HG03342 (cell line): ENCODE measurements around the gene LCN12.

Source experiments
- ATAC-seq: cut with Tn5 transposase; IDR thresholded peaks from one replicate; pipeline ENCODE4 v1.9.1; 2021; ENCODE audit warnings: mild to moderate bottlenecking, moderate library complexity; ENCODE audit not compliant: unreplicated experiment

Gene LCN12

DNA sequence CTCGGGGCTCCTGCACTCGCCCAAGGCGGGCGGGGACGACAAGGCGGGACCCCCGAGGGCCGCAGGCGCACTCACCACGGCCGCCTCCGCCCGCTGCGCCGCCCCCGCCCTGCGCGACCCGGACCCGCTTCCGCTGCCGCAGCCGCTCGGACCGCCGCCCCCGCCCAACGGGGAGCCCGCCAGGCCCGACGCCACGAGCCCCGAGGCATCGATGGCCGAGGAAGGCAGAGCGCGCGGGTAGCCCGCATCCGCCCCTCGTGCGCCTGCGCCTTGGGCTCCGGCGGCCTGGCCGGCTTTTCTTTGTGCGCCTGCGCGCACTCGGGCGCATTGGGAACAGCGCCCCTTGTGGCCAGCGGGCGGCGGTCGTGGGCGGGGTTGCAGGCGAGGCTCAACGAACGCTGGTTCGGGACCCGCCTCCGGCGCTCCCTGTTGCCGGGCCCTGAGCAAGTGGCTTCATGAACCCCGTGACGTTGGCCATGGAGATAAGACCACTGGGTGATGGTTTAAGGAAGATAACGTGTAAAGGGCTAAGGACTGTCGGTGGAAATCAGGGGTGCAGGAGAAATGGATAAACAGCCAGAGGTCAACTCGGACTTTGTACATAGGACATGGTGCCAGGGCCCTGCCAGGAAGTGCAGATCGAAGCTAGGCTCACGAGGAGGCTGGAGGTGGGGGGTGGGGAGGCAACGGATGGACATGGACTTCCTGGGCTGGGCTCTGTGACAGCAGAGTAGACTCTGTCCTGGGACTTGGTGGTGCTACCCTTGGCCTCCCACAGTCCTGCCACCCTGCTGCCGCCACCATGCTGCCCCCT lies 7.3 kb upstream of the LCN12 start, which contains the start of the genes C8G and FBXW5:
C8G (plus strand) TSS at position 725 of the 814 bp plus-strand sequence; CDS start at position 803, 78 bp downstream.
FBXW5 (minus strand) TSS at position 220 of the 814 bp plus-strand sequence. CDS start 655 bp downstream, outside the sequence.
- ATAC-seq = peak; percentile 65

DNA sequence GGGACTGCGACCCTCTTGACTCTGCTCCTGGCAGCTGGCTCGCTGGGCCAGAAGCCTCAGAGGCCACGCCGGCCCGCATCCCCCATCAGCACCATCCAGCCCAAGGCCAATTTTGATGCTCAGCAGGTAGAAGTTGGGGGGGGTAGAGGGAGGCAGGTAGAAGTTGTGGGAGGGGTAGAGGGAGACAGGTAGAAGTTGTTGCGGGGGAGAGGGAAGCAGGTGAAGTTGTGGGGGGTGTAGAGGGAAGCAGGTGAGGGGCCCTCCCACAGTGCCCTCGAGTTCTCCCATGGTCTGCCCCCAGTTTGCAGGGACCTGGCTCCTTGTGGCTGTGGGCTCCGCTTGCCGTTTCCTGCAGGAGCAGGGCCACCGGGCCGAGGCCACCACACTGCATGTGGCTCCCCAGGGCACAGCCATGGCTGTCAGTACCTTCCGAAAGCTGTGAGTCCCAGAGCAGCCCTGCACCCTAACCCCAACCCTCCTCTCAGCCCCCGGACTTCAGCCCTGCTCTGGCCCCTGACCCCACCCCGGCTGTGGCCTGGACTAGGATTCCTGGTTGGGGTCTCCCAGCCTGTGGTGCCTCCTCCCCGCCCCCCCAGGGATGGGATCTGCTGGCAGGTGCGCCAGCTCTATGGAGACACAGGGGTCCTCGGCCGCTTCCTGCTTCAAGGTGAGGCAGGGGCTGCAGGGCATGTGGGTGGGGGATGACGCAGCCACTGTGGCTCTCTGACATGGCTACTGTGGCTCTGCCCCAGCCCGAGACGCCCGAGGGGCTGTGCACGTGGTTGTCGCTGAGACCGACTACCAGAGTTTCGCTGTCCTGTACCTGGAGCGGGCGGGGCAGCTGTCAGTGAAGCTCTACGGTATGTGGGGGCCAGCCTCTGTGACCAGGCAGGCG lies 6.5 kb upstream of the LCN12 start:
- no peak for ATAC-seq

GRCh38 chr9:136946228-136947027 lies 5.6 kb upstream of the LCN12 start:
- no peak for ATAC-seq

GRCh38 chr9:136947028-136947891 lies 4.8 kb upstream of the LCN12 start:
- no peak for ATAC-seq

GRCh38 chr9:136947955-136948510 lies 4.0 kb upstream of the LCN12 start:
- no peak for ATAC-seq

DNA sequence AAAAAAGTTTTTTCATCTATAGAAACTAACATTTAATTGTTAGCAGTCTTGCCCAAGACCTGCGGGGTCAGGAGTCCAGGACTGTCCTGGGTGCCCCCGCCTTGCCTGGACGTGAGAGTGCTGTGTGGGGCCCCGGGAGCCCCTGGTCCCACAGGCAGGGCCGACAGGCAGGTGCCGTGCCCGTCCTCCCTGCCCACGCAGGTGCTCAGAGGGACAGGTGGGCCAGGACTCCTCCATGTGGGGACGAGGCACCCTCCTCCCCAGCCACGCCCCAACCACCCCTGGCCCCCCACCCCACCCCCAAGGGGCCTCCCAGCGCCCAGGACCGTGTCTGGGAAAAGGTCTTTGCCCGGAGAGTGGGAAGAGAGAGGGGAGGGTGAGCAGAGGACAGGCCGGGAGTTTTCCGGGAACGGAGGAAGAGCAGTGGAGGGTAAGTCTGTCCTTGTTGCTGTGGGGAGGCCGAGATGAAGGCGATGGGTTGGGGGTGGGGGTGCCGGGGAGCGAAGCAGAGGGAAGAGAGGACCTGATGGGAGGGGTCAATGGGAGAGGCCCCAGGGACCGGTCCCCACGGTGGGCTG lies 2.7 kb upstream of the LCN12 start:
- no peak for ATAC-seq

- peak; percentile 83 for ATAC-seq
Observed at GRCh38 chr9:136949817-136950655, 2.0 kb upstream of the LCN12 start.

GRCh38 chr9:136950656-136951276 lies 1.3 kb upstream of the LCN12 start:
- ATAC-seq = no peak

- ATAC-seq = no peak
Observed at GRCh38 chr9:136952321-136952850, 313 bp downstream of the LCN12 start.

GRCh38 chr9:136952876-136953770 lies 1.1 kb downstream of the LCN12 start:
- no peak for ATAC-seq

DNA sequence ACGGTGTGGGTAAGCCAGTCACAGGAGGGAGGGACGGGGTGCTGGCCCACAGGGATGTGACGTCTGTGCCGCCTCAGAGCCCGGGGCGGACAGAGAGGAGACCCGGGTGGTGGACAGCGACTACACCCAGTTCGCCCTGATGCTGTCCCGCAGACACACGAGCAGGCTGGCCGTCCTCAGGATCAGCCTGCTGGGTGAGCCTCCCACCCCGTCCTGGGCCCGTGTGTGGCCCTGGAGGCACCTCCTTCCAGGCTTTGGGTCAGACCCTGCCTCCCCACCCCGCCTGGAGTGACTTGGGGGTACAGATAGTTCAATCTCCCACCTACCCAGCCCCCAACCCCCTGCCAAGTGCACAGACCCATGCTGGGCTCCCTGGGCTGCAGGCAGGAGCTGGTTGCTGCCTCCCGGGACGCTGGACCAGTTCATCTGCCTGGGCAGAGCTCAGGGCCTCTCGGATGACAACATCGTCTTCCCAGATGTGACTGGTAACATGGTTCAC lies 1.7 kb downstream of the LCN12 start:
- ATAC-seq = no peak

GRCh38 chr9:136954270-136955083 lies 2.4 kb downstream of the LCN12 start:
- no peak for ATAC-seq

DNA sequence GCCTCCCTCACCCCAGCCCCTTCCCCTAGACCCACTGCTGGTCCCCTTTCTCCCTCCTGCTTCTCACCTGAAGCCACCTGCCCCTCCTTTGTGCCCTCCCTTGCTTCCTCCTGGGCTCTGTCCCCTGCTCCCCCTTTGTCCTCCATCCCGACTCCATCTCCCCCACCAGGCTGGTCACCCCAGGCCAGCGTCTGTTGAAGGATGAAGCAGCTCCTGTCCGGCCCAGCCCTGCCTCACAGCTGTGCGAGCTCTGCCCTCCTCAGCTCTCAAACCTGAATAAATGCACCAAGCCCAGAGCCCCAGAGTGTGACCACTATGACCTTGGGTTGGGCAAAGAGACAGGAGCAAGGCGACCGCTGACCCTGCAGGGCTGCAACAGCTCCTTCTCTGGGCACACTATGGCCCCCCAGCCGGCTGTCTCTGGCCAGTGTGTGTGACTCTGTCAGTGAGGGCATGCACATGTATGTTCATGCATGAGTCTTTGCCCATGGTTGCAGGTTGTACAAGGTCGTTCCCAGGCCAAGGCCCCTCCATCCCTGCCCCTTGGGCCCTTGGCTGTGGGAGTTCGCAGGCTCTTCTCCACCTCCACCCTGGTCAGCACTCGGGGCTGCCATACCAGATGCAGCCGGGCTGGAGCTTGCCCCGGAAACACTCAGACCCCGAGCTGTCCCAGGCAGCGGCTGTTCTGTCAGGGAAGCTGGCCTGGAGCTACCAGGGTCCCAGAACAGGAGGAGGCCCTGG lies 3.3 kb downstream of the LCN12 start:
- no peak for ATAC-seq

DNA sequence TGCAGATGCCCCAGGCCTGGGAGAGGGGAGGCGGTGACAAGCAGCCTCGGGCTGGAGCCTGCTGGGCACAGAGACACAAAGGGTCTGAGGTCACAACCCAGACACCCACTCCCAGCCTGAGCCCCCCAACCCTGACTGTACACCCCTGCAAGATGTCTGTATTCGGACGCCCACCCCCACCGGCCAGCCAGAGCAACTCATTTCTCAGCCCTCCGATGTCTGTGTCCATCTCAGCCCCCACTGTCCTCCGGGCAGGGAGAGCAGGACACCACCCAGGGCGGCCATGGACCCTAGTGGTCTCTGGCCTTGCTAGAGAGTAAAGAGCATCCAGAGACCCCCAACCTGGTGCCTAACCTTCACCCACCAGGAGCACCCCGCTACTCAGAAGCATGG lies 3.9 kb downstream of the LCN12 start:
- no peak for ATAC-seq

- no peak for ATAC-seq
Observed at GRCh38 chr9:136956604-136957003, 4.5 kb downstream of the LCN12 start.
